ENCODE data around the gene UBAC2. TPM values are rescaled to one million over a fixed set of nuclear protein-coding genes. Genes with fewer than 3 reads are reported as not detected.

Gene UBAC2
- total RNA-seq, 1 donor from 2014 or later: 52.6 TPM

- Mint-ChIP-seq H3K27me3 (no peaks in the 10 kb centered on the region), H3K27ac (no peak overlapping the region), H3K4me1 (peaks cover 29% of the 10 kb centered on the region), H3K36me3 (ENCODE audit: low read depth) (peaks cover 4% of the 10 kb centered on the region), H3K9me3 (peaks cover 7% of the 10 kb centered on the region), H3K4me3 (no peak overlapping the region)
- intact Hi-C loops (cut with micrococcal nuclease): no loop called here
- no peak for DNase-seq
Observed at GRCh38 chr13:99414048-99414995, 213.7 kb downstream of the UBAC2 start.

- no peak for DNase-seq
- intact Hi-C loops (cut with micrococcal nuclease): no loop called here
- H3K27me3 Mint-ChIP-seq: no peaks in the 10 kb centered on the region
- peaks cover 33% of the 10 kb centered on the region for H3K4me1 Mint-ChIP-seq
- H3K9me3 Mint-ChIP-seq: peaks cover 7% of the 10 kb centered on the region
- no peak overlapping the region for H3K27ac Mint-ChIP-seq
- no peak overlapping the region for H3K4me3 Mint-ChIP-seq
- peaks cover 2% of the 10 kb centered on the region for H3K36me3 Mint-ChIP-seq (ENCODE audit: low read depth)
Observed at GRCh38 chr13:99415014-99415650, 214.5 kb downstream of the UBAC2 start.

- Mint-ChIP-seq H3K36me3 (ENCODE audit: low read depth) (peaks cover 2% of the 10 kb centered on the region), H3K27me3 (no peaks in the 10 kb centered on the region), H3K27ac (no peak overlapping the region), H3K9me3 (peaks cover 7% of the 10 kb centered on the region), H3K4me3 (no peak overlapping the region), H3K4me1 (peaks cover 39% of the 10 kb centered on the region)
- DNase-seq: no peak
- intact Hi-C loops (cut with micrococcal nuclease): loop anchor here (2.0 kb wide), 1 partner anchor 29 kb away; no protein-coding TSS in a partner anchor
Observed at GRCh38 chr13:99415851-99416331, 215.2 kb downstream of the UBAC2 start.

- peaks cover 7% of the 10 kb centered on the region for H3K9me3 Mint-ChIP-seq
- peaks cover 42% of the 10 kb centered on the region for H3K4me1 Mint-ChIP-seq
- no peak for DNase-seq
Observed at GRCh38 chr13:99416411-99417121, 215.9 kb downstream of the UBAC2 start.

GRCh38 chr13:99417201-99418102, 216.8 kb downstream of the UBAC2 start:
- H3K4me1 Mint-ChIP-seq: peaks cover 50% of the 10 kb centered on the region
- DNase-seq: no peak
- H3K27me3 Mint-ChIP-seq: peaks cover 2% of the 10 kb centered on the region
- H3K36me3 Mint-ChIP-seq (ENCODE audit: low read depth): no peaks in the 10 kb centered on the region
- no peaks in the 10 kb centered on the region for H3K9me3 Mint-ChIP-seq
- H3K27ac Mint-ChIP-seq: no peak overlapping the region
- intact Hi-C loops (cut with micrococcal nuclease): loop anchor here (2.0 kb wide), 1 partner anchor 31 kb away; no protein-coding TSS in a partner anchor
- peak overlapping the region; percentile 28 for H3K4me3 Mint-ChIP-seq

More at GRCh38 chr13:99416411-99417121, 215.9 kb downstream of the UBAC2 start:
- Mint-ChIP-seq H3K36me3 (ENCODE audit: low read depth) (no peaks in the 10 kb centered on the region), H3K4me3 (peak overlapping the region; percentile 28), H3K27me3 (peaks cover 2% of the 10 kb centered on the region), H3K27ac (no peak overlapping the region)
- intact Hi-C loops (cut with micrococcal nuclease): loop anchor here (2.0 kb wide), 1 partner anchor 30 kb away; no protein-coding TSS in a partner anchor

- Mint-ChIP-seq H3K9me3 (no peaks in the 10 kb centered on the region), H3K36me3 (ENCODE audit: low read depth) (no peaks in the 10 kb centered on the region), H3K4me3 (no peak overlapping the region), H3K4me1 (peaks cover 53% of the 10 kb centered on the region), H3K27ac (no peak overlapping the region), H3K27me3 (peaks cover 2% of the 10 kb centered on the region)
- intact Hi-C loops (cut with micrococcal nuclease): no loop called here
- DNase-seq: no peak
Observed at GRCh38 chr13:99418103-99418842, 217.6 kb downstream of the UBAC2 start.

- no peak for DNase-seq
- H3K27me3 Mint-ChIP-seq: peaks cover 2% of the 10 kb centered on the region
- peaks cover 56% of the 10 kb centered on the region for H3K4me1 Mint-ChIP-seq
- H3K4me3 Mint-ChIP-seq: no peak overlapping the region
- no peak overlapping the region for H3K27ac Mint-ChIP-seq
- H3K9me3 Mint-ChIP-seq: no peaks in the 10 kb centered on the region
- intact Hi-C loops (cut with micrococcal nuclease): no loop called here
- no peaks in the 10 kb centered on the region for H3K36me3 Mint-ChIP-seq (ENCODE audit: low read depth)
Observed at GRCh38 chr13:99418843-99419140, 218.1 kb downstream of the UBAC2 start.

GRCh38 chr13:99419591-99420243, 219.1 kb downstream of the UBAC2 start:
- H3K27ac Mint-ChIP-seq: peak overlapping the region; percentile 0
- no peaks in the 10 kb centered on the region for H3K9me3 Mint-ChIP-seq
- peaks cover 2% of the 10 kb centered on the region for H3K27me3 Mint-ChIP-seq
- peaks cover 3% of the 10 kb centered on the region for H3K36me3 Mint-ChIP-seq (ENCODE audit: low read depth)
- H3K4me1 Mint-ChIP-seq: peaks cover 61% of the 10 kb centered on the region
- intact Hi-C loops (cut with micrococcal nuclease): loop anchor here (1.0 kb wide), 1 partner anchor 13 kb away; no protein-coding TSS in a partner anchor
- H3K4me3 Mint-ChIP-seq: no peak overlapping the region
- no peak for DNase-seq

GRCh38 chr13:99421271-99421670, 220.6 kb downstream of the UBAC2 start:
- Mint-ChIP-seq H3K9me3 (no peaks in the 10 kb centered on the region), H3K27me3 (peaks cover 2% of the 10 kb centered on the region), H3K4me3 (peak overlapping the region; percentile 32), H3K27ac (peak overlapping the region; percentile 43), H3K36me3 (ENCODE audit: low read depth) (peaks cover 6% of the 10 kb centered on the region), H3K4me1 (peaks cover 66% of the 10 kb centered on the region)
- DNase-seq: no peak
- intact Hi-C loops (cut with micrococcal nuclease): no loop called here

GRCh38 chr13:99421758-99422585, 221.3 kb downstream of the UBAC2 start:
- no peak for DNase-seq
- H3K27me3 Mint-ChIP-seq: peaks cover 2% of the 10 kb centered on the region
- peak overlapping the region; percentile 32 for H3K4me3 Mint-ChIP-seq
- peak overlapping the region; percentile 43 for H3K27ac Mint-ChIP-seq
- intact Hi-C loops (cut with micrococcal nuclease): no loop called here
- peaks cover 6% of the 10 kb centered on the region for H3K36me3 Mint-ChIP-seq (ENCODE audit: low read depth)
- H3K4me1 Mint-ChIP-seq: peaks cover 66% of the 10 kb centered on the region
- H3K9me3 Mint-ChIP-seq: no peaks in the 10 kb centered on the region

- peaks cover 67% of the 10 kb centered on the region for H3K4me1 Mint-ChIP-seq
- no peak overlapping the region for H3K4me3 Mint-ChIP-seq
- no peak for DNase-seq
- no peak overlapping the region for H3K27ac Mint-ChIP-seq
- intact Hi-C loops (cut with micrococcal nuclease): no loop called here
- H3K27me3 Mint-ChIP-seq: peaks cover 2% of the 10 kb centered on the region
- peaks cover under 1% of the 10 kb centered on the region for H3K9me3 Mint-ChIP-seq
- H3K36me3 Mint-ChIP-seq (ENCODE audit: low read depth): peaks cover 6% of the 10 kb centered on the region
Observed at GRCh38 chr13:99422586-99423220, 222.0 kb downstream of the UBAC2 start.
